Gastrocnemius medialis (tissue), 4 donors: ENCODE results near the gene SIN3A. TPM values are rescaled to one million over a fixed set of nuclear protein-coding genes. Genes with fewer than 3 reads are reported as not detected.
"Not testable (repeated sequence)": the region's sequence is repeated elsewhere in the genome, so short reads cannot be mapped to it uniquely, and the experiment has no call there.

Experiments
- ATAC-seq, 2 donors: fragments of 150-250 bp; one replicate each; pipeline ENCODE4 v1.9.1; 2016
- DNase-seq, 2 donors: peaks; one replicate each; pipeline ENCODE4 v3.0.0-alpha.2; 2019
- H3K27ac ChIP-seq, 4 donors: fragments of 200-600 bp; sonication (generic); 1 replicate in 1 of 4; 2 replicates in 3 of 4; pipeline ENCODE4 v1.5.1; 2016 to 2018; ENCODE audit warnings: mild to moderate bottlenecking in 2 of 4, moderate library complexity in 1 of 4
- H3K27me3 ChIP-seq, 3 donors: fragments of 200-600 bp; sonication (generic) in 2 of 3; 1 replicate in 1 of 3; 2 replicates in 2 of 3; pipeline versions ENCODE4 v1.5.1 to v1.6.0; 2016 to 2019; ENCODE audit warnings: mild to moderate bottlenecking in 1 of 3, moderate library complexity in 1 of 3
- H3K36me3 ChIP-seq, 2 donors: fragments of 200-600 bp; sonication (generic) in 1 of 2; one replicate each; pipeline ENCODE4 v1.5.1; 2017 to 2018
- H3K4me1 ChIP-seq, 2 donors: fragments of 200-600 bp; sonication (generic) in 1 of 2; one replicate each; pipeline ENCODE4 v1.5.1; 2016 to 2017; ENCODE audit warnings: mild to moderate bottlenecking in 2 of 2
- H3K4me3 ChIP-seq, 4 donors: fragments of 200-600 bp; sonication (generic) in 3 of 4; 1 replicate in 1 of 4; 2 replicates in 3 of 4; pipeline ENCODE4 v1.5.1; 2016 to 2019; ENCODE audit warnings: mild to moderate bottlenecking in 2 of 4
- H3K9me3 ChIP-seq, 3 donors: fragments of 200-600 bp; sonication (generic) in 2 of 3; 1 replicate in 1 of 3; 2 replicates in 2 of 3; pipeline ENCODE4 v1.5.1; 2016 to 2019
- POLR2A ChIP-seq, 2 donors: fragments of 450-650 bp; IDR thresholded peaks; one replicate each; pipeline ENCODE4 v1.6.1; 2017; ENCODE audit warnings: antibody characterized with exemption in 2 of 2, mild to moderate bottlenecking in 2 of 2, moderate library complexity in 2 of 2
- in situ Hi-C, 4 donors: fragments of 200-750 bp; cut with MboI; loops; one replicate each; pipeline versions ENCODE4 v1.15.0 to v1.8.0; 2017; ENCODE audit warnings: low sequenced_read_pairs in 4 of 4
- intact Hi-C: fragments of 100-400 bp; cut with DNase I; formaldehyde crosslinking; loops from one replicate; pipeline ENCODE4 v1.15.1; 2023; ENCODE audit warnings: low total_unique reads
- total RNA-seq, 4 donors: library from RNA; depleted of rRNA; stranded (reverse); fragments of >200 nt; gene quantifications; one replicate each; pipeline versions ENCODE4 v1.1.0 to v1.2.3, GENCODE V29; 2016
- TF ChIP-seq, protein P1 (sequence below), 5 experiments: fragments of 450-650 bp in 3 of 5; fragments of 200-600 bp in 2 of 5; sonication (generic) in 2 of 5; IDR thresholded peaks in 4 of 5; conservative IDR thresholded peaks in 1 of 5; 1 replicate in 4 of 5; 2 replicates in 1 of 5; pipeline ENCODE4 v1.5.1; 2016 to 2019; ENCODE audit warnings: antibody characterized with exemption in 5 of 5, mild to moderate bottlenecking in 3 of 5, moderate library complexity in 3 of 5

SIN3A gene
- total RNA-seq, 4 donors from 2014 or later: 16.1 to 25.3 (median 21.0) TPM

DNA sequence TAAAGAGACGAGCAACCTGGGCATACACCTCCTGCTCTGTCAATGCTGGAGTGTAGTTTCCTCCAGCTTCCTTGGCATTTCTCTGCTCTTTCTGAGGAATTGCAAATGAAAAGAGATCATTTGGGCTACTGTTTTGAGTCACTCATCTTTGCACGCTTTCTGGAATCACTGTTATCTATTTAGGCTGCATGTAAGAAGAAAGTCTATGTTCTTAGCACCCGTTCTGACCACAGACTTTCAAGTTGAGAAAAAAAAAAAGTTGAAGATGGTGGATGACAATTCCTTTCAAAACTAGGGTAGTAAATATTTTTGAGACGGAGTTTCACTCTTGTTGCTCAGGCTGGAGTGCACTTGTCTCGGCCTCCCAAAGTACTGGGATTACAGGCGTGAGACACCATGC lies 41.3 kb downstream of the SIN3A start:
- H3K9me3 ChIP-seq: no peaks in the 10 kb centered on the region
- in situ Hi-C loops (no loop called here), intact Hi-C loops (no loop called here)
- H3K4me3 ChIP-seq: no peak overlapping the region
- TF ChIP-seq, protein P1, sequence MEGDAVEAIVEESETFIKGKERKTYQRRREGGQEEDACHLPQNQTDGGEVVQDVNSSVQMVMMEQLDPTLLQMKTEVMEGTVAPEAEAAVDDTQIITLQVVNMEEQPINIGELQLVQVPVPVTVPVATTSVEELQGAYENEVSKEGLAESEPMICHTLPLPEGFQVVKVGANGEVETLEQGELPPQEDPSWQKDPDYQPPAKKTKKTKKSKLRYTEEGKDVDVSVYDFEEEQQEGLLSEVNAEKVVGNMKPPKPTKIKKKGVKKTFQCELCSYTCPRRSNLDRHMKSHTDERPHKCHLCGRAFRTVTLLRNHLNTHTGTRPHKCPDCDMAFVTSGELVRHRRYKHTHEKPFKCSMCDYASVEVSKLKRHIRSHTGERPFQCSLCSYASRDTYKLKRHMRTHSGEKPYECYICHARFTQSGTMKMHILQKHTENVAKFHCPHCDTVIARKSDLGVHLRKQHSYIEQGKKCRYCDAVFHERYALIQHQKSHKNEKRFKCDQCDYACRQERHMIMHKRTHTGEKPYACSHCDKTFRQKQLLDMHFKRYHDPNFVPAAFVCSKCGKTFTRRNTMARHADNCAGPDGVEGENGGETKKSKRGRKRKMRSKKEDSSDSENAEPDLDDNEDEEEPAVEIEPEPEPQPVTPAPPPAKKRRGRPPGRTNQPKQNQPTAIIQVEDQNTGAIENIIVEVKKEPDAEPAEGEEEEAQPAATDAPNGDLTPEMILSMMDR (IDR thresholded peaks at IDR 0.05 in 4 of 5, conservative IDR thresholded peaks at IDR 0.05 in 1 of 5): no peak
- TF ChIP-seq POLR2A (IDR thresholded peaks at IDR 0.05): no peak
- no peaks in the 10 kb centered on the region for H3K27me3 ChIP-seq
- DNase-seq (no peak), ATAC-seq (no peak)
- H3K4me1 ChIP-seq: no peaks in the 10 kb centered on the region
- H3K27ac ChIP-seq: no peak overlapping the region
- H3K36me3 ChIP-seq: peaks cover 2 to 85% of the 10 kb centered on the region in 2 donors

DNA sequence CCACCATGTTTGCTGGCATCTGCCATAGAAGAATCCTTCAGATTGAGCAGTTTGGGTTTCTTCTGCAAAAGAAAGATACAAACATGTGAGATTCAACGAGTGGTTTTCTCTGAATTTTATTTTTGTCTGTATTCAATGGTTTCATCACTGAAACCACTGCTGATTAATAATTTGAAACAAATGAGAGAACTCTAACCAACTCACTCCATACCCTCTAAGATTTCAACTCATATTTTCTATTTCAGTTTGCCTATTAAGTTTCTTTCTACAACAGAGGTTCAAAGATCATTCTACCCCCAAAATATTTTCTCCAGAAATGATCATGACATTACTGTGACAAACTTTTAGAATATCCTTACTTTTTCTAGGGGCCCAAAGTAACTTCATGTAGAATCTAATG lies 44.4 kb downstream of the SIN3A start:
- Histone ChIP-seq H3K27me3 (no peaks in the 10 kb centered on the region), H3K27ac (no peak overlapping the region), H3K4me3 (no peak overlapping the region), H3K36me3 (peaks cover 2 to 94% of the 10 kb centered on the region in 2 donors), H3K9me3 (no peaks in the 10 kb centered on the region), H3K4me1 (no peaks in the 10 kb centered on the region)
- DNase-seq (no peak), ATAC-seq (no peak)
- TF ChIP-seq, protein P1 (IDR thresholded peaks at IDR 0.05 in 4 of 5, conservative IDR thresholded peaks at IDR 0.05 in 1 of 5): no peak
- TF ChIP-seq POLR2A (IDR thresholded peaks at IDR 0.05): no peak
- in situ Hi-C loops (no loop called here), intact Hi-C loops (no loop called here)

DNA sequence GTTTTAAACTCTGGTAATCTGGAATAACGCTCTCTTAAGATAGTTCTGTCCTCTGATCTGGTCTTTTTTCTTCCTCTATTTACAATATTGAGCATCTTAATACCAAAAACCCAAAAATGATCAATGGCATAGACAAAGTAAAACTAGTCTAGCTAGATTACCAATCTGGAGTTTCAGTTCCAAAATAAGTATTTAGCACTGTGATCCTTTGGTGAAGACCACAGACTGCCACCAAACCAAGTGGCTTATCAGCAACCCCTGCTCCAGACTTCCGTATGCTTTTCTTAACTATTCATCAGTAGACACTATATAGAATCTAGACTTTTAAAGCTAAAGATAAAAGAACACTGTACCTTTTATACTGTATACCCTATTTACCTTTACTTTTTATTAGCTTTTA lies 47.6 kb downstream of the SIN3A start:
- intact Hi-C loops (no loop called here), in situ Hi-C loops (no loop called here)
- Histone ChIP-seq H3K27ac (no peak overlapping the region), H3K4me1 (no peaks in the 10 kb centered on the region), H3K36me3 (peaks cover 2 to 94% of the 10 kb centered on the region in 2 donors), H3K9me3 (no peaks in the 10 kb centered on the region), H3K4me3 (no peak overlapping the region), H3K27me3 (no peaks in the 10 kb centered on the region)
- TF ChIP-seq, protein P1 (IDR thresholded peaks at IDR 0.05 in 4 of 5, conservative IDR thresholded peaks at IDR 0.05 in 1 of 5): no peak
- no peak for TF ChIP-seq POLR2A (IDR thresholded peaks at IDR 0.05)
- DNase-seq (no peak), ATAC-seq (no peak)

DNA sequence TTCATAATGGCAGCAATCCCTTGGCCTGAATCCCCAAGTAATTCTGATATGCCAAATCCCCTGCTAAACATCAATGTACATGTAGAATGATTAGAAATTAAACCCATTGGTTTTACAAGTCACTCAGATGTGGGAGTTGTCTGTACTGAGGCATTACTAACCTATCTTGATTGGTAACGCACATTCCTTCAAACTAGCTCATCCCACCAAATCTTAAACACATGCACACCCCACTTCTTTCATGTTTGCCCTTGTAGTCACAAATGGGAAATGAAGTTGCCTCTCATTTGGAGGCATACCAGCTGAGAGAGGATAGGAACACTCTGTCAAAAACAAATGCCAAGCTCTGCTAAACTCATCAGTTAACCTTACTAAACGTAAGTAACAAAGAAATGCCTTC lies 54.0 kb downstream of the SIN3A start:
- no peaks in the 10 kb centered on the region for H3K27me3 ChIP-seq
- no peak for TF ChIP-seq POLR2A (IDR thresholded peaks at IDR 0.05)
- TF ChIP-seq, protein P1 (IDR thresholded peaks at IDR 0.05 in 4 of 5, conservative IDR thresholded peaks at IDR 0.05 in 1 of 5): no peak
- H3K36me3 ChIP-seq: peaks cover 2 to 94% of the 10 kb centered on the region in 2 donors
- no peaks in the 10 kb centered on the region for H3K4me1 ChIP-seq
- DNase-seq: no peak
- no peak overlapping the region for H3K4me3 ChIP-seq
- H3K9me3 ChIP-seq: no peaks in the 10 kb centered on the region
- ATAC-seq: no peak
- in situ Hi-C loops: loop anchor here in 1 of 4 donors (25.0 kb wide), 1 partner anchor 215 kb away; no protein-coding TSS in a partner anchor
- intact Hi-C loops: no loop called here
- H3K27ac ChIP-seq: no peak overlapping the region

- Histone ChIP-seq H3K27me3 (no peaks in the 10 kb centered on the region), H3K4me3 (no peak overlapping the region), H3K27ac (no peak overlapping the region), H3K4me1 (no peaks in the 10 kb centered on the region), H3K36me3 (peaks cover 2 to 82% of the 10 kb centered on the region in 2 donors), H3K9me3 (no peaks in the 10 kb centered on the region)
- DNase-seq (no peak), ATAC-seq (no peak)
- in situ Hi-C loops: loop anchor here in 1 of 4 donors (25.0 kb wide), 1 partner anchor 222 kb away; no protein-coding TSS in a partner anchor
- intact Hi-C loops: no loop called here
- TF ChIP-seq, protein P1 (IDR thresholded peaks at IDR 0.05 in 4 of 5, conservative IDR thresholded peaks at IDR 0.05 in 1 of 5): no peak
- no peak for TF ChIP-seq POLR2A (IDR thresholded peaks at IDR 0.05)
Observed at GRCh38 chr15:75389791-75390382, 61.6 kb downstream of the SIN3A start.

DNA sequence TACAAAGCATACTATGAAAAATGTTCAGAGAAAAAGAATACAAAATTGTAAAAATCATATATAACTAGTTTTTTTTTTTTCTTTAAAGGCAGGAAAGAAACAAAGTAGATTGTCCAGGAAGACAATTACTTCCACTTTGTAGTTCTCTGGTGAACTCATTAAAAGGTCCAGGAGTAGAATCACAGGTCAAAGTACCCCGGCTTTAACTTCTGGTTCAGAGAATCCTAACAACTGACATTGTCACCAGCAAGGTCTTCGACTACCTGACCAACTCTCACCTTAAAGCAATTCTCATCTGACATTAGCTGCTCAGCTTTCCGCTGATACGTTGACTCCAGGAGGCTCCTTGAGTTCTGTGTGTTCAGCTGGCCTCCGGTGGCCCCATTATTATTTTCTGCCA lies 67.5 kb downstream of the SIN3A start:
- ATAC-seq, H3K27me3 ChIP-seq, DNase-seq, H3K4me1 ChIP-seq, H3K27ac ChIP-seq, H3K9me3 ChIP-seq, H3K4me3 ChIP-seq, intact Hi-C loops: not testable (repeated sequence)
- in situ Hi-C loops: loop anchor here in 1 of 4 donors (25.0 kb wide), 1 partner anchor 228 kb away; no protein-coding TSS in a partner anchor
- peaks cover 0 to 87% of the 10 kb centered on the region in 2 donors for H3K36me3 ChIP-seq
